ENCODE data around the gene EGR1.
A peak's percentile ranks its signal among the peaks of the same experiment; 100 is the strongest.
"Not testable (repeated sequence)": the region's sequence is repeated elsewhere in the genome, so short reads cannot be mapped to it uniquely, and the experiment has no call there.

The EGR1 gene

DNA sequence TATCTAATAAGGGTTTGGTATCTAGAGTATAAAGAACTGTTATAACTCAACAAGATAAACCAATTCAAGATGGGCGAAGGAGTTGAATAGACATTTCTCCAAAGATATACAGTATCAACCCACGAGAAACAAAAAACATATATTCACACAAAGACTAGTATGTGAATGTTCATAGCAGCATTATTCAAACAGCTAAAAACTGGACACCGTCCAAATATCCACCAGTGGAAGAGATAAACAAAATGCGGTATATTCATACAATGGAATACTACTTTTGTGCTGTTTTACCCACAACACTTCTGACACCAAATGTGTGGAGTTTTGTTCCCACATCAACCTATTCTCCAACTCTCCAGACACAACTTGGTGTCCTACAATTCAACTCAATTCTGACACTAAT is 33.1 kb downstream of the EGR1 start:
- no peak for FAIRE-seq
- no peak for TF ChIP-seq TAF1 (IDR thresholded peaks at IDR 0.05; ENCODE audit: low read depth, low read length)
- no peak for TF ChIP-seq PAX5 (IDR thresholded peaks at IDR 0.05; ENCODE audit: insufficient read depth, low read length, severe bottlenecking)
- TF ChIP-seq POLR2AphosphoS5 (IDR thresholded peaks at IDR 0.05; ENCODE audit: low read depth, low read length), result no peak

DNA sequence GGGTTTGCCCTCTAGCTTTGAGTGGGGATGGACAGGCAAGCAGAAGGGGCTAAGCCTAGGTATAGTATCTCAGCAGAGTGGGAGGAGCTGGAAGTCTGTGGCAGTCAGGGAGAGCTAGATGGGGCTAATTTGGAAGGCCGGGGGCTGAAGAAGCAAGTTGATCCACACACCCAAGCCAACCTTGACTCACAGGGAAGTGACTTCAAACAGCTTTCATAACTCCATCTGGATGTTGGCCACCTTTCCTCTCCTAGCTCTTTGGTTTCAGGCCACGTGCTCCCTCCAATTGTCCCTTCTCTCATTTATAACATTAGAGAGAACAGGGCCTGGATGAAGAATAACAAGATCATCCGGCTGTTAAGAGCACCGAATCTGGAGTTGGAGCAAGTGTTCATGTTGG is 36.8 kb downstream of the EGR1 start:
- TF ChIP-seq POLR2AphosphoS5 (IDR thresholded peaks at IDR 0.05; ENCODE audit: low read depth, low read length) (no peak), TAF1 (IDR thresholded peaks at IDR 0.05; ENCODE audit: low read depth, low read length) (no peak), SPI1 (IDR thresholded peaks at IDR 0.05; ENCODE audit: low read depth, low read length) (no peak), POLR2A (IDR thresholded peaks at IDR 0.05; ENCODE audit: low read depth, low read length) (no peak), PAX5 (IDR thresholded peaks at IDR 0.05; ENCODE audit: insufficient read depth, low read length, severe bottlenecking) (no peak)
- DNase-seq (ENCODE audit: insufficient read length, low spot score) (no peak), FAIRE-seq (no peak)

More for the DNA sequence above, 33.1 kb downstream of the EGR1 start:
- no peak for DNase-seq (ENCODE audit: insufficient read length, low spot score)

DNA sequence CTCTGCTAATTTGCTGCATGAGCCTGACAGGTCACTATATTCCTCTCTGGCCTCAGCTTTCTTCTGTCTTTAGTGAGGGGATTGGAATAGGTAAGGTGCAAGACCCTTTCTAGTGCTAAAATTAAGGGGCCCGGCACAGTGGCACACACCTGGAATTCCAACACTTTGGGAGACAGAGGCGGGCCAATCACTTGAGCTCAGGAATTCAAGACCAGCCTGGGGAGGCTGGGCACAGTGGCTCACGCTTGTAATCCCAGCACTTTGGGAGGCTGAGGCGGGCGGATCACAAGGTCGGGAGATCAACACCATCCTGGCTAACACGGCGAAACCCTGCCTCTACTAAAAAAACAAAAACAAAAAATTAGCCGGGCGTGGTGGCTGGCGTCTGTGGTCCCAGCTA is 37.2 kb downstream of the EGR1 start:
- DNase-seq (ENCODE audit: insufficient read length, low spot score) (no peak), FAIRE-seq (no peak)
- TF ChIP-seq POU2F2 (IDR thresholded peaks at IDR 0.05; ENCODE audit: low read depth, low read length) (no peak), POLR2AphosphoS5 (IDR thresholded peaks at IDR 0.05; ENCODE audit: low read depth, low read length) (no peak), TAF1 (IDR thresholded peaks at IDR 0.05; ENCODE audit: low read depth, low read length) (no peak), SPI1 (IDR thresholded peaks at IDR 0.05; ENCODE audit: low read depth, low read length) (no peak), PAX5 (IDR thresholded peaks at IDR 0.05; ENCODE audit: insufficient read depth, low read length, severe bottlenecking) (no peak), POLR2A (IDR thresholded peaks at IDR 0.05; ENCODE audit: low read depth, low read length) (no peak)

DNA sequence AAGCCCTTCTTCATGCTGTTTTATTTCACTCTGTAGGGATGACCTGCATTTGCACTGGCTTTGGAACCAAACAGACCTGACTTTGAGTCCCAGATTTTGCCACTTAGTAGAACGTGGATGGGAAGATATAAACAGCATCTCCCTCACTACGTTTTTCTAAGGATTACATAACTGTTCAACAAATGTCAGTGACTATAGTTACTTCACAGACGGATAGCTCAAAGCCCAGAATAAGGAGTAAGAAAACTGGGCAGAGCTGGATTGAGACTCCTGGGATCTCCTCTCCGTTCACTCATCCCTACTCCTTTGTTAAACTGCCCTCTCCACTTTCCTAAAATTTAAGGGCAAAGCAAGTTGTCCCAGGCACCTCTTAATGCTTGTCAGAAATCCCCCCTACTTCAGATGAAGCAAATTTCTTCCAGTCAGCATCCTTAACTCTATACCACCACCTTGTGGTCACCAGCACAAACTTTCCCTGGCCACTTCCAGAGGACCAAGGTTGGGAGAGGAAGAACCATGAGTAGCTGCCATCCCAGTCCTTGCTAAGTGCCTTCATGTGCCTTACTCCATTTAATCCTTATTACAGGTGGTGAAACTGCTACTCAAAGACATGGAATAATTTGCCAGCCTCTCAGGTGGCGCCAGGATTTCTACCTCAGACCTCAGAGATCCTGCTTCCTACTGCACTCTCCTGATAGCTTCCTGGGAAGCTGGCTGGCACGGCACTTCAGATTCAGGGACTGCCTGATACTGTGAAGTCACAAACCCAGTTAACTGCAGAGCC is 38.4 kb downstream of the EGR1 start:
- FAIRE-seq, result no peak
- no peak for TF ChIP-seq POU2F2 (IDR thresholded peaks at IDR 0.05; ENCODE audit: low read depth, low read length)
- TF ChIP-seq TAF1 (IDR thresholded peaks at IDR 0.05; ENCODE audit: low read depth, low read length), result no peak
- no peak for TF ChIP-seq POLR2A (IDR thresholded peaks at IDR 0.05; ENCODE audit: low read depth, low read length)
- peak; percentile 20; the same call in 1 of the 2 replicates for TF ChIP-seq POLR2AphosphoS5 (IDR thresholded peaks at IDR 0.05; ENCODE audit: low read depth, low read length)
- no peak for TF ChIP-seq PAX5 (IDR thresholded peaks at IDR 0.05; ENCODE audit: insufficient read depth, low read length, severe bottlenecking)
- DNase-seq (ENCODE audit: insufficient read length, low spot score), result no peak

DNA sequence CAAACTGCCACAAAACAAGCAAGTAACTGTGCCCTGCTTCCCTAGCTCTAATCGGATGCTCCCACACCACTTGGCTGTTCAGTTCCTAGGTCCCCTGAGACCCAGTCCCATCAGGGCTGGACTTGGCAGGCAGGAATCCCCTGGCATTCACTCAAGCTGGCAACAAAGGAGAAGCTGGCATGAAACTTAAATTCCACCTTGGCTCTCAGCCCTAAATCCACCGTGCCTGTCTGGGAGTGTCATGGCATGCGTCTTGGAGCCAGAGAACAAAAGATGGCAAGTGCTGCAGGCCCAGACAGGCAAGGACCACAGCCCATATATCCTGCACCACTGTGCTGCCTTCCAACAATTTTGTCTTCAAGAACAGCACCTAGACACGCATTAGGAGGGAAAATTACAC is 39.5 kb downstream of the EGR1 start:
- DNase-seq (ENCODE audit: insufficient read length, low spot score) (no peak), FAIRE-seq (no peak)
- TF ChIP-seq POLR2A (IDR thresholded peaks at IDR 0.05; ENCODE audit: low read depth, low read length) (no peak; the same call in 1 of the 2 replicates), POLR2AphosphoS5 (IDR thresholded peaks at IDR 0.05; ENCODE audit: low read depth, low read length) (peak; percentile 67)

DNA sequence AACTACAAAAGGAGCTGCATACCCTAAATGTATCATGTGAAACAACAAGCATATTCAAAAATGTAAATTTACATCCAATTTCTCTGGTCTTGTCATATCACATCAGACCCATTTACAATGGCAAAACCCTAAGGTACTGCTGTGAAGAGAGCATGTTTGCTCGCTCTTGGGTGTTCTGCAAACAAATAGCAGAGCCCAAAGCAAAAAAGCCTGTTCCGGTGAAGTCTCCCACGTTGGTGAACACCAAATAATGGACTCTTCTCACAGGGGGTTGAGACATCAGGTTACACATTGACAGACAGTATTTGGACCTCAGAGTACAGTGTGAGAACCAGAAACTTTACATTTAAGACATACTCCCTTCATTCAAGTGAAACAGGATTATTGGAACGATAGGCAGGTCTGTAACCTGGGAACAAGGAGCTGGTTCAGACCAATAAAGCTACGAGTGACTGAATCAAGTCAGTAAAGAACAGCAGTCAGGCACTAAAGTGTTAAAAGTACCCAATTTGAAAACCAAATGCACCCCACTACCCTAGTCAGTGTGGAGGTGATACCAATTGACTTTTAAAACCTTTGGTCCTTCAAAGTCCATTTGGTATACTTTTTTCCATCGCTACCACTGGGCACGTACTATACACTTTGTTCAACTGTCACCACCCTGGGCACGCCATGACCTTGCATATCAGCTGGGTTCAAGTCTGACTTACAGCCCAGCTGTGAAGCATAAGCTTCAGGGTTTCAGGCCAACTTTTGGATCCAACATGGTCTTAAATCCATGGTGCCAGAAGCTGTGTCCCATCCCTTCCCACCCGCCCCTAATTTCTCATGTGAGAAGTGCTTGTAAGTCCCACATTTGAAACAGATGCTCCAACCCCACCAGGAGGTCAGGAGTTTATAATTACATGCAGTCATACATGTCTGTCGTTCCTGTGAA is 41.4 kb downstream of the EGR1 start:
- no peak for DNase-seq (ENCODE audit: insufficient read length, low spot score)
- no peak for TF ChIP-seq POU2F2 (IDR thresholded peaks at IDR 0.05; ENCODE audit: low read depth, low read length)
- TF ChIP-seq POLR2AphosphoS5 (IDR thresholded peaks at IDR 0.05; ENCODE audit: low read depth, low read length), result peak; percentile 24; the same call in 1 of the 2 replicates
- FAIRE-seq, result no peak

DNA sequence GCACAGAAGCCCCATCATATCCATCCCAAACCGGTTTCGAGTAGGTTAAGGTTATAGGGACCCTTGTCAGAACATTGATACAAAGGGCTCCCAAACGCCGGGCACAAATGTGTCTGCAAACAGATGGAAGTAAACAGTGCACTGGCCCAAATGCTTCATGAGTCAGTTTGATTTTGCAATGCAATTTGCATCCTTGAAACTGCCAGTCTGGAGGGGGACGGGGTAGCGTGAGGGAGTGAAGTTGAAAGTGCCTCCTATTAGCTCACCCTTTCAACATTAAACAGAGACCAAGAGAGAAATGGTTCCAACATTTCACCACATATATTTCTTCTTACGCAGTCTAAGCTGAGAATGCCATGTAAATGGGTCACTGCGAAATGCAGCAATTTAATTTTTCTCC is 42.2 kb downstream of the EGR1 start:
- not testable (repeated sequence) for FAIRE-seq; DNase-seq (ENCODE audit: insufficient read length, low spot score)

DNA sequence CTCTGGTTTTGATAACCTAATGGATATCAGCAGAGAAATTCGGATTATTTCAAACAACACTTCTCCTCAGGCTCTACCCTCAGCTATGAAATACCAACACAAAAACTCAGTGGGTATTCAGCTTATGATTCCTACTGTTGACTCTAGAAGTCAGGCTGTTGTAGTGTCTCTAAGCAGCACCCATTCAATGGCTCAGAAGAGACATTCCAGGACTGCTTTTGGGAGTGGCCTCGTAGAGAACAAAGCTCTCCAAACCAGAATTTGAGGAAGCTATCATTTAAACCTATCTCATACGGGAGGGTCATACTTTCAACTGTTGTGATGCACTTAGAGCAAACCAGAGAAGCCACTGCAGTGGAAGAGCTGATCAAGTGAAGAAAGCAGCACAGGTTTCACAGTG is 43.7 kb downstream of the EGR1 start:
- no peak for FAIRE-seq
- TF ChIP-seq POU2F2 (IDR thresholded peaks at IDR 0.05; ENCODE audit: low read depth, low read length) (no peak), POLR2AphosphoS5 (IDR thresholded peaks at IDR 0.05; ENCODE audit: low read depth, low read length) (no peak), PAX5 (IDR thresholded peaks at IDR 0.05; ENCODE audit: insufficient read depth, low read length, severe bottlenecking) (no peak), SPI1 (IDR thresholded peaks at IDR 0.05; ENCODE audit: low read depth, low read length) (no peak), TAF1 (IDR thresholded peaks at IDR 0.05; ENCODE audit: low read depth, low read length) (no peak), POLR2A (IDR thresholded peaks at IDR 0.05; ENCODE audit: low read depth, low read length) (no peak)
- no peak for DNase-seq (ENCODE audit: insufficient read length, low spot score)

DNA sequence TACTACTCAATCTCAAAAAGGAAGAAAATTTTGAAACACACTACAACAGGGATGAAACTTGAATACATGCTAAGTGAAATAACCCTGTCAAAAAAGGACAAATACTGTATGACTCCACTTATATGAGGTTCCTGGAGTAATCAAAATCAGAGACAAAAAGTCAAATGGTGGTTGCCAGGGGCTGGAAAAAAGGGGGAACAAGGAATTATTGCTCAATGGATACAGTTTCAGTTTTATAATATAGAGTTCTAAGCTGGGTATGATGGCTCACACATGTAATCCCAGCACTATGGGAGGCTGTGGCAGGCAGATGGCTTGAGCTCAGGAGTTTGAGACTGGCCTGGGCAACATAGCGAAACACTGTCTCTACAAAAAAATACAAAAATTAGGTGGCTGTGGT is 48.7 kb downstream of the EGR1 start:
- FAIRE-seq (no peak), DNase-seq (ENCODE audit: insufficient read length, low spot score) (no peak)
- TF ChIP-seq POU2F2 (IDR thresholded peaks at IDR 0.05; ENCODE audit: low read depth, low read length) (no peak), TAF1 (IDR thresholded peaks at IDR 0.05; ENCODE audit: low read depth, low read length) (no peak), PAX5 (IDR thresholded peaks at IDR 0.05; ENCODE audit: insufficient read depth, low read length, severe bottlenecking) (no peak), SPI1 (IDR thresholded peaks at IDR 0.05; ENCODE audit: low read depth, low read length) (no peak), POLR2A (IDR thresholded peaks at IDR 0.05; ENCODE audit: low read depth, low read length) (no peak)

DNA sequence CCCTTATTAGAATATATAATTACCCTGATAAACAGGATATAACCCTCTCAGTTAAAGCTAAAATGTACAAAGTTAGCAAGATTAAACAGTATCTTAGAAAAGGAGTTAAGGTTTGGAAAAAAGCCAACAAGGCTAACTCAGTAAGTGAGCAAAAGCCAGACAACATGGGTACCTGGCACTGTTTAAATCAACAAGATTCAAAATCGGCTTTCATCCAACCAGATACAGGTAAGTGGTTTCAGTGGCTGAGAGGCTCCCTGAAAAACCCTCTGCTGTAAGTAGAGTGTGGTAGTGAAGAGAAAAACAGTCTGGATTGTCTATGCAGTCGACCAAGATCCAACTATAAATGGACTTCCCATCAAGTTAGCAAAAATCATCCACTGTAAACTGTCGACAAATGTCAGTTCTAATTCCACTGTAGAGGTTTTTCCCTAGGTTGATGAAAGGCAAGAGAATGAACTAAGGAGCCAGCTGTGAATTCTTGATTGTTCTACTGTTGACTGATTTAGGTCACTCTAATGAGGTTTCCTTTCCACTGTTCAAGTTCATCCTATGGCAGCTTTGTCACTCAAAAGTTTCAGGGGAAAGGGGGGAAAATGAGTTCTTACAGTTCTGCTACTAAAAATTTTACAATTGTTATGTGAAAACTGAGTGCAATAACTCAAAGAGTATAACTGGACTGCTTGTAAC is 50.4 kb downstream of the EGR1 start:
- no peak for TF ChIP-seq PAX5 (IDR thresholded peaks at IDR 0.05; ENCODE audit: insufficient read depth, low read length, severe bottlenecking)
- TF ChIP-seq POLR2A (IDR thresholded peaks at IDR 0.05; ENCODE audit: low read depth, low read length), result no peak
- no peak for TF ChIP-seq SPI1 (IDR thresholded peaks at IDR 0.05; ENCODE audit: low read depth, low read length)
- no peak for TF ChIP-seq POLR2AphosphoS5 (IDR thresholded peaks at IDR 0.05; ENCODE audit: low read depth, low read length)
- TF ChIP-seq POU2F2 (IDR thresholded peaks at IDR 0.05; ENCODE audit: low read depth, low read length), result no peak
- no peak for TF ChIP-seq TAF1 (IDR thresholded peaks at IDR 0.05; ENCODE audit: low read depth, low read length)
- no peak for FAIRE-seq
- no peak for DNase-seq (ENCODE audit: insufficient read length, low spot score)
